GM19395 (cell line): Measurements from ENCODE around the gene FBN2.
A peak's percentile ranks its signal among the peaks of the same experiment; 100 is the strongest.

Experiments used
- ATAC-seq: cut with Tn5 transposase; IDR thresholded peaks from one replicate; pipeline ENCODE4 v1.9.1; 2021; ENCODE audit warnings: mild to moderate bottlenecking, moderate library complexity; ENCODE audit not compliant: unreplicated experiment

The FBN2 gene

GRCh38 chr5:128216285-128216684 lies 321.8 kb downstream of the FBN2 start:
- ATAC-seq = no peak

DNA sequence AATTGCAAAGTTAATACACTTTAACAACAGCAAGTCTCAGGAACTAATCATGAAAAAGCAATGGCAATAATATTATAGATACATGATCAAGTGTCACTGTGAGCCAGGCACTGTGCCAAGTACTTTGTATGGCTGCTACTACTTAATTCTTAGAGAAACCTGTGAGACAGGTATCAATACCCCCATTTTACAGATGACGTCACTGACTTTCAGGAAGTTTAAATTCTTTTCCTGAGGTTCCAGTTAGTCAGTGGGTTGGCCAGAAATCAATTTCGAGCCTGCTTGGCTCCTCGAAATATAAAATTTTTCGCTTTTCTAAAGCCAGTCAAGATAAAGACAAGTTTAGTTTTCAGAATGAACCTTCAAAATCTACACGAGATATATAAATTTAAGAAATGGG lies 324.2 kb downstream of the FBN2 start:
- no peak for ATAC-seq

DNA sequence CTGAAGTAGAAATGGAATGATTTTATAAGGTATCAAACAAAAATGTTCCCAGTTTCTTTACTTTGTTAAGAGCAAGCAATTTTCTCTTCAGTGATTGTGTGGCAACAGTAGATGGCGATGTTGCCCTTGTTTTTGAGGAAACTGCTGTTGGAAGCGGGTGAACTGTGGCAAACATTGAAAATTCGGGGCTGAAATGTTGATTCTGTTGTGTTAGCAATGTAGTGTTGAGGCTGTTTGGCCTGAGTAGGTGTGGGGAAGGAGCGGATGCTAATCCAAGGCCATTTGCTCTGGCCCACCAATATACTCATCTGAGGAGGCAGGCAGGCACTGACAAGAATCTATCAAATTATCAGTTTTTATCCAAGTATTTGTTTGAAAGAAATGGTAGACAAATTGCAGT lies 324.7 kb downstream of the FBN2 start:
- peak; percentile 70 for ATAC-seq

- no peak for ATAC-seq
These were observed 325.7 kb downstream of the FBN2 start for GRCh38 chr5:128212191-128212806.

DNA sequence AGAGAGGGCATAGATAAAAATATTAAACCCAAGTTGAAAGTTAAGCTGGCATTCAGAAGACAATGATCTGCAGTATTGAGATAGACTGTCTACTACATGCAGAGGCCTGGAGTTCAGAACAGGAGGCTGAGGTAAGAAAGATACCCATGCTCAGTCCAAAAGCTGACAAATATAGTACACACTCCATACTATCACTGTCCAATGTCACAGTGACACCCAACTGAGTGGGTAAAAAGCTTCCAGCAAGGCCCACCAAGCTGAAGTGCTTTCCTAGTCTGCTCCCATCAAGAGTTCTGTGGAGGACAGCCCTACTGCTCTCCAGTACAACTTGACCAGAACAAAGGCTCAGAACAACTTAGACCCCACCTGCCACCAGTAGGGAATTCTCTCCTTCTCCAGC lies 329.6 kb downstream of the FBN2 start:
- ATAC-seq = no peak
